Right lobe of liver (tissue), 6 donors: ENCODE measurements around the gene BMP7. TPM values are rescaled to one million over a fixed set of nuclear protein-coding genes. Genes with fewer than 3 reads are reported as not detected.

ENCODE experiments used
- ATAC-seq, 4 donors: fragments of 200-7000 bp; cut with Tn5 transposase; one replicate each; pipeline ENCODE4 v1.9.1; 2020; ENCODE audit warnings: mild to moderate bottlenecking in 4 of 4, moderate library complexity in 4 of 4
- DNase-seq, 3 donors: peaks; one replicate each; pipeline ENCODE4 v3.0.0-alpha.2; 2020
- H3K27ac ChIP-seq, 3 donors: fragments of 200-600 bp; one replicate each; pipeline ENCODE4 v1.8.0; 2022
- H3K27me3 ChIP-seq, 2 donors: fragments of 200-600 bp; one replicate each; pipeline ENCODE4 v1.8.0; 2022
- H3K36me3 ChIP-seq, 4 donors: fragments of 200-600 bp; sonication (generic) in 1 of 4; one replicate each; pipeline versions ENCODE4 v1.5.1 to v1.8.0; 2017 to 2022; ENCODE audit warnings: control low read depth in 1 of 4
- H3K4me1 ChIP-seq, 4 donors: fragments of 200-600 bp; sonication (generic) in 1 of 4; one replicate each; pipeline versions ENCODE4 v1.5.1 to v1.8.0; 2017 to 2022; ENCODE audit warnings: control low read depth in 1 of 4
- H3K4me3 ChIP-seq, 3 donors: fragments of 200-600 bp; one replicate each; pipeline ENCODE4 v1.8.0; 2022
- H3K9me3 ChIP-seq, 4 donors: fragments of 200-600 bp; sonication (generic) in 1 of 4; one replicate each; pipeline versions ENCODE4 v1.5.1 to v1.8.0; 2017 to 2022; ENCODE audit warnings: control low read depth in 1 of 4
- CTCF ChIP-seq, 4 donors: fragments of 200-600 bp in 3 of 4; fragments of 450-650 bp in 1 of 4; IDR thresholded peaks; one replicate each; pipeline versions ENCODE4 v1.5.1 to v1.8.0; 2016 to 2022; ENCODE audit warnings: antibody characterized with exemption in 4 of 4, mild to moderate bottlenecking in 2 of 4
- POLR2A ChIP-seq: fragments of 450-650 bp; IDR thresholded peaks from one replicate; pipeline ENCODE4 v1.6.1; 2017; ENCODE audit warnings: antibody characterized with exemption, mild to moderate bottlenecking
- WGBS: methylation state at CpG from one replicate; pipeline ENCODE4 v1.1.6; 2018; ENCODE audit warnings: low coverage, low lambda C conversion rate; ENCODE audit not compliant: insufficient coverage; ENCODE audit errors: missing lambda C conversion rate; 5-methylcytosine and 5-hydroxymethylcytosine counted together
- intact Hi-C, 2 donors: fragments of 100-400 bp; cut with DNase I; formaldehyde crosslinking; loops; one replicate each; pipeline versions ENCODE4 v1.11.2 to v1.14.1; 2022
- total RNA-seq, 6 experiments: library from RNA; depleted of rRNA in 2 of 6; stranded (reverse); fragments of >200 nt in 2 of 6; fragmentation: NEBNext Ultra II Directional in 3 of 6; extraction: Animal tissue kit (Norgen Biotek cat#: 25700) in 3 of 6; gene quantifications; one replicate each; pipeline versions ENCODE4 v1.1.0 to v1.2.4, GENCODE V29; 2016 to 2023
- donor health status: DM: no; HTN: yes; CAD: no.
- donor health status: DM: no; HTN: no; CAD: no.
- donor health status: DM: no; HTN: no; CAD: no.
- donor health status: DM: no; HTN: yes; CAD: no.
- donor health status: DM: no; HTN: yes; CAD: no.

The BMP7 gene
- total RNA-seq, 6 experiments from 2014 or later, result not detected

DNA sequence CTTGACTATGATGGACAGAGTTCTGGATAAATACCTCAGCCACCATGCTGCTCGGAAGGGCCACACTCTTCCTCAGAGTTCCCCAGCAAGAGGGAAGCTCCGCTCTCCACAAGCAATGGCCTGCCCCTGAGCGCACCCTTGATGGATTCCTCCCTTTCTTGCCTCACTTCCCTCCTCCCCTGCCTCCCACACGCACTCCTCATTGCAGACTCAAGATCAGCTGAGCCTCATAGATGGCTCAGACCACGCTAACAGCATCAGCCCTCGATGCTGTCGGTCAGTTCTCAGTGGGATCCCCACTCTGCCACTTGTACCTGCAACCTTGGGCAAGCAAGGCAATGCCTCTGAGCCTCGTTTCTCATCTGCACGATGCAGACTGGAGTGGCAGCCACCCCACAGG lies 123.3 kb downstream of the BMP7 start:
- no peak for TF ChIP-seq POLR2A
- no peak for TF ChIP-seq CTCF (IDR thresholded peaks at IDR 0.05)
- Histone ChIP-seq H3K9me3 (no peaks in the 10 kb centered on the region), H3K4me3 (no peak overlapping the region), H3K27me3 (no peaks in the 10 kb centered on the region), H3K27ac (no peak overlapping the region), H3K4me1 (no peaks in the 10 kb centered on the region), H3K36me3 (no peaks in the 10 kb centered on the region)
- 81% methylated on average over 7 of the region's 9 CpGs for WGBS
- intact Hi-C loops, result no loop called here
- DNase-seq (no peak), ATAC-seq (no peak)

DNA sequence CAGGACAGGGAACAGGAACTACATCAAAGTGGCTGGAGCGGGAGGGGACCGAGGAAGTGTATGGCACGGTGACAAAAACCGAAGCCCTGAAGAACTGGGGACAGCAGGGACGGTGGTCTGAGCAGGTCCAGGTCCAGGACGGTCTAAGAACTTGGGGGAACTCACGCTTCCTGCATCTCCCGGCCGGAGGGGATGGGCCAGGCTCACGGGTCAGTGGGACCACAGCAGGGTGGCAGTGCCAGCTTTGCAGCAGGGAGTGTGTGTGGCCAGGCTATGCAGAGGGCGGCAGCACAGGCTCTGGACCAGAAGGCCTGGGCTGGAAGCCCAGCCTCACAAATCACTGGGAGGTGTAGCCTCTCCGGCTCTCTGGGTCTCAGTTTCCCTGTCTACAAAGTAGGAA lies 123.8 kb downstream of the BMP7 start:
- TF ChIP-seq POLR2A (no peak), CTCF (IDR thresholded peaks at IDR 0.05) (no peak)
- WGBS, result 77% methylated on average over 10 of the region's 12 CpGs
- no peak for DNase-seq
- intact Hi-C loops, result no loop called here
- H3K9me3 ChIP-seq, result no peaks in the 10 kb centered on the region
- H3K27me3 ChIP-seq, result no peaks in the 10 kb centered on the region
- no peaks in the 10 kb centered on the region for H3K4me1 ChIP-seq
- no peak overlapping the region for H3K4me3 ChIP-seq
- ATAC-seq, result peak in 1 of 4 donors; percentile 47
- no peak overlapping the region for H3K27ac ChIP-seq
- H3K36me3 ChIP-seq, result no peaks in the 10 kb centered on the region

DNA sequence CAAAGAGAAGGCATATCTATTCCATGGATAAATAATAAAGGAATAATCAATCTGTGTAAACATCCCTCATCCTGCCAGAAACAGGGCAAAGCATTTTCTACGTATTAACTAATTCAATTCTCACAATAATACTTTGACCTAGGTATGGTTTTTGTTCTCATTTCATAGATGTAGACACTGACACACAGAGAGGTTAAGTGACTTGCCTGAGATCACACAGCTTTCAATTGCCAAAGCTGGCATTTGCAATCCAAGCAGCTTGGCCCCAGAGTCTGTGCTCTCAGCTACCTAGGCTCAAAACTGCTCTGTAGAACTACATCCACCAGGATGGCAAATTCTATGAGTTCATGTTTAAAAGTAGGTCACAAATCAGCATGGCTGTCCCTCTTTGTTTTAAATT lies 124.9 kb downstream of the BMP7 start:
- H3K9me3 ChIP-seq, result no peaks in the 10 kb centered on the region
- intact Hi-C loops, result no loop called here
- H3K4me1 ChIP-seq, result no peaks in the 10 kb centered on the region
- H3K4me3 ChIP-seq, result no peak overlapping the region
- no peak for DNase-seq
- H3K36me3 ChIP-seq, result no peaks in the 10 kb centered on the region
- 36% methylated on average over 1 of the region's 1 CpG for WGBS
- H3K27ac ChIP-seq, result no peak overlapping the region
- no peaks in the 10 kb centered on the region for H3K27me3 ChIP-seq
- TF ChIP-seq POLR2A, result no peak
- TF ChIP-seq CTCF (IDR thresholded peaks at IDR 0.05), result no peak
- no peak for ATAC-seq

DNA sequence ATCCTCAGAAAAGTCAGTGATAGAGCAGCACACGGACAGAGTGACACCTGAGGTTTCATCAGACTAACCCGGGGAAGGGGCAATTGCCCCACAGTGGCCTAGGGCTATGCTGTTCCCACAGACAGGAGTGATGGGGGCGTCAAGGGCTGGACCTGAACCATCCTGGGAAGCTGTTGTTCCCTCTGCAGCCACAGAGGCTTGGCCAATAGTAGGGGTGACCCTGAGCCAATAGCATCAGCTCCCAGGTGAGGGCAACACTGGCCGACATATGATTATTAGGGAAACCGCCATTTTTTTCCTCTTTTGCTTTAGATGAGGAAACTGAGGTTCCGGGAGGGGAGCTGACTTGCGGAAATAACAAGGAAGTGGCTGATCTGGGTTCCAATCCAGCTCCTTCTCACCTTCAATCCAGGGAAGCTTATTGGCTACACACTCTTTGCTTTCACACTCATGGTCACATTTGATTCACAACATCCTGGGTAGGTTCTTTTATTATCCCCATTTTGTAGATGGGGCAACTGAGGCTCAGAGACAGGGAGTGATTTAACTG lies 126.0 kb downstream of the BMP7 start:
- no peaks in the 10 kb centered on the region for H3K4me1 ChIP-seq
- DNase-seq (no peak), ATAC-seq (no peak)
- intact Hi-C loops, result no loop called here
- no peak overlapping the region for H3K4me3 ChIP-seq
- TF ChIP-seq CTCF (IDR thresholded peaks at IDR 0.05), result no peak
- no peak for TF ChIP-seq POLR2A
- H3K27ac ChIP-seq, result no peak overlapping the region
- no peaks in the 10 kb centered on the region for H3K9me3 ChIP-seq
- no peaks in the 10 kb centered on the region for H3K36me3 ChIP-seq
- WGBS, result no CpG with 5 or more reads among the region's 7 CpGs
- H3K27me3 ChIP-seq, result no peaks in the 10 kb centered on the region
